Daoy (cell line): ENCODE data around the gene VMO1. TPM values are rescaled to one million over a fixed set of nuclear protein-coding genes. Genes with fewer than 3 reads are reported as not detected.

Experiments used
- total RNA-seq: library from RNA; depleted of rRNA; stranded (reverse); fragments of >200 nt; shearing (Covaris generic); gene quantifications from 2 replicates; pipeline ENCODE4 v1.2.3, GENCODE V29; 2014; rRNA removed

Gene VMO1
- total RNA-seq, 1 experiment from 2014 or later = not detected

Other genes starting within 250 kb of the VMO1 start
- gene MYBBP1A, start 231.0 kb downstream of the VMO1 start, total RNA-seq = 174 and 179 TPM in 2 replicates
- gene GGT6, start 225.8 kb downstream of the VMO1 start, total RNA-seq = not detected in 2 replicates
- not detected in 2 replicates for gene SMTNL2, start 201.8 kb downstream of the VMO1 start, total RNA-seq
- not detected in 2 replicates for gene ALOX15, start 144.7 kb downstream of the VMO1 start, total RNA-seq
- gene PELP1, start 82.2 kb downstream of the VMO1 start, total RNA-seq = 31.8 and 35.1 TPM in 2 replicates
- gene ARRB2, start 75.7 kb downstream of the VMO1 start, total RNA-seq = 10.7 and 16.4 TPM in 2 replicates
- 23.9 and 29.3 TPM in 2 replicates for gene MED11, start 54.9 kb downstream of the VMO1 start, total RNA-seq
- gene ZMYND15, start 46.5 kb downstream of the VMO1 start, total RNA-seq = 1.1 TPM in 1 of 2 replicates, not detected in the other
- 3.0 and 3.8 TPM in 2 replicates for gene CXCL16, start 46.4 kb downstream of the VMO1 start, total RNA-seq
- not detected in 2 replicates for gene TM4SF5, start 14.5 kb downstream of the VMO1 start, total RNA-seq
- gene GLTPD2, start 2.6 kb upstream of the VMO1 start, total RNA-seq = not detected in 2 replicates
- 361 and 379 TPM in 2 replicates for gene PSMB6, start 9.8 kb upstream of the VMO1 start, total RNA-seq
- gene PLD2, start 20.8 kb upstream of the VMO1 start, total RNA-seq = 3.7 and 9.2 TPM in 2 replicates
- gene MINK1, start 47.0 kb upstream of the VMO1 start, total RNA-seq = 10.8 and 13.8 TPM in 2 replicates
- 0.17 TPM in 1 of 2 replicates, not detected in the other for gene C17orf107, start 113.2 kb upstream of the VMO1 start, total RNA-seq
- gene CHRNE, start 116.7 kb upstream of the VMO1 start, total RNA-seq = 1.1 TPM in 1 of 2 replicates, not detected in the other
- 0.23 TPM in 1 of 2 replicates, not detected in the other for gene GP1BA, start 145.9 kb upstream of the VMO1 start, total RNA-seq
- 82.4 and 112 TPM in 2 replicates for gene SLC25A11, start 153.7 kb upstream of the VMO1 start, total RNA-seq
- 31.8 and 39.1 TPM in 2 replicates for gene RNF167, start 153.9 kb upstream of the VMO1 start, total RNA-seq
- gene PFN1, start 162.2 kb upstream of the VMO1 start, total RNA-seq = 1,218 and 1,358 TPM in 2 replicates
- 1.8 and 5.2 TPM in 2 replicates for gene ENO3, start 164.8 kb upstream of the VMO1 start, total RNA-seq
- 56.3 and 93.3 TPM in 2 replicates for gene SPAG7, start 181.5 kb upstream of the VMO1 start, total RNA-seq
- gene CAMTA2, start 201.3 kb upstream of the VMO1 start, total RNA-seq = 4.3 and 8.5 TPM in 2 replicates
- gene INCA1, start 211.2 kb upstream of the VMO1 start, total RNA-seq = 0.23 TPM in 1 of 2 replicates, not detected in the other
- gene KIF1C, start 211.6 kb upstream of the VMO1 start, total RNA-seq = 32.3 and 46.6 TPM in 2 replicates
- gene SLC52A1, start 249.1 kb upstream of the VMO1 start, total RNA-seq = not detected in 2 replicates